HEK293T (cell line): ENCODE results near the gene GPR62.

ENCODE experiments used
- ARNT ChIP-seq: fragments of 450-650 bp; IDR thresholded peaks from 2 replicates; pipeline ENCODE4 v1.6.1; 2017; ENCODE audit warnings: mild to moderate bottlenecking
- BHLHE40 ChIP-seq: fragments of 450-650 bp; IDR thresholded peaks from 2 replicates; pipeline ENCODE4 v1.6.1; 2016; ENCODE audit warnings: mild to moderate bottlenecking, moderate library complexity, borderline replicate concordance
- CTBP1 ChIP-seq: fragments of 450-650 bp; IDR thresholded peaks from 2 replicates; pipeline ENCODE4 v1.6.1; 2016; ENCODE audit warnings: borderline replicate concordance
- ELF4 ChIP-seq: fragments of 450-650 bp; IDR thresholded peaks from 2 replicates; pipeline ENCODE4 v1.6.1; 2017; ENCODE audit warnings: antibody characterized with exemption
- FOXA1 ChIP-seq: fragments of 450-650 bp; IDR thresholded peaks from 2 replicates; pipeline ENCODE4 v1.6.1; 2016; ENCODE audit warnings: mild to moderate bottlenecking
- FOXK2 ChIP-seq: fragments of 450-650 bp; IDR thresholded peaks from 2 replicates; pipeline ENCODE4 v1.6.1; 2016; ENCODE audit warnings: mild to moderate bottlenecking
- FOXM1 ChIP-seq: fragments of 450-650 bp; IDR thresholded peaks from 2 replicates; pipeline ENCODE4 v1.6.1; 2017; ENCODE audit warnings: mild to moderate bottlenecking, borderline replicate concordance
- HDGF ChIP-seq: fragments of 450-650 bp; IDR thresholded peaks from 2 replicates; pipeline ENCODE4 v1.6.1; 2017; ENCODE audit warnings: antibody characterized with exemption, borderline replicate concordance
- L3MBTL2 ChIP-seq: fragments of 450-650 bp; conservative IDR thresholded peaks from 2 replicates; pipeline ENCODE4 v1.6.1; 2016; ENCODE audit warnings: mild to moderate bottlenecking
- LEF1 ChIP-seq: fragments of 450-650 bp; IDR thresholded peaks from 2 replicates; pipeline ENCODE4 v1.6.1; 2017; ENCODE audit warnings: mild to moderate bottlenecking, borderline replicate concordance
- SP1 ChIP-seq: fragments of 450-650 bp; IDR thresholded peaks from 2 replicates; pipeline ENCODE4 v1.6.1; 2017
- SUZ12 ChIP-seq: fragments of 450-650 bp; IDR thresholded peaks from 2 replicates; pipeline ENCODE4 v1.6.1; 2016; ENCODE audit warnings: mild to moderate bottlenecking
- TARDBP ChIP-seq: fragments of 450-650 bp; IDR thresholded peaks from 2 replicates; pipeline ENCODE4 v1.6.1; 2016
- ZNF384 ChIP-seq: fragments of 450-650 bp; IDR thresholded peaks from 2 replicates; pipeline ENCODE4 v1.6.1; 2016

- TF ChIP-seq SP1 (no peak), TARDBP (no peak), ELF4 (no peak), FOXA1 (no peak), L3MBTL2 (no peak), ARNT (no peak), HDGF (no peak), BHLHE40 (no peak), FOXM1 (no peak), SUZ12 (no peak), FOXK2 (no peak), CTBP1 (no peak), ZNF384 (no peak), LEF1 (no peak)
Observed at GRCh38 chr3:52002748-52003147, 47.6 kb downstream of the GPR62 start.
